ENCODE results near the gene RABGAP1L. TPM values are rescaled to one million over a fixed set of nuclear protein-coding genes. Genes with fewer than 3 reads are reported as not detected.

RABGAP1L gene
- total RNA-seq, 4 donors from 2014 or later = 170 to 282 (median 182) TPM

GRCh38 chr1:174786358-174786757 is 627.0 kb downstream of the RABGAP1L start:
- Histone ChIP-seq H3K9me3 (no peaks in the 10 kb centered on the region), H3K36me3 (no peaks in the 10 kb centered on the region), H3K4me3 (no peak overlapping the region), H3K27me3 (no peaks in the 10 kb centered on the region), H3K27ac (no peak overlapping the region), H3K4me1 (no peaks in the 10 kb centered on the region)
- TF ChIP-seq CTCF (IDR thresholded peaks at IDR 0.05) = no peak
- no peak for TF ChIP-seq POLR2A (IDR thresholded peaks at IDR 0.05)
- DNase-seq = no peak

- Histone ChIP-seq H3K4me3 (no peak overlapping the region), H3K4me1 (no peaks in the 10 kb centered on the region), H3K27me3 (no peaks in the 10 kb centered on the region), H3K36me3 (no peaks in the 10 kb centered on the region), H3K9me3 (no peaks in the 10 kb centered on the region), H3K27ac (no peak overlapping the region)
- DNase-seq = no peak
- TF ChIP-seq CTCF (IDR thresholded peaks at IDR 0.05) (no peak), POLR2A (IDR thresholded peaks at IDR 0.05) (no peak)
These were observed 627.4 kb downstream of the RABGAP1L start for GRCh38 chr1:174786760-174787159.

- DNase-seq = no peak
- Histone ChIP-seq H3K36me3 (no peaks in the 10 kb centered on the region), H3K4me1 (no peaks in the 10 kb centered on the region), H3K9me3 (no peaks in the 10 kb centered on the region), H3K27me3 (no peaks in the 10 kb centered on the region), H3K27ac (no peak overlapping the region), H3K4me3 (no peak overlapping the region)
- no peak for TF ChIP-seq CTCF (IDR thresholded peaks at IDR 0.05)
- no peak for TF ChIP-seq POLR2A (IDR thresholded peaks at IDR 0.05)
These were observed 629.7 kb downstream of the RABGAP1L start for GRCh38 chr1:174788981-174789380.

GRCh38 chr1:174789399-174789798 is 630.1 kb downstream of the RABGAP1L start:
- H3K36me3 ChIP-seq = no peaks in the 10 kb centered on the region
- no peaks in the 10 kb centered on the region for H3K4me1 ChIP-seq
- no peak overlapping the region for H3K4me3 ChIP-seq
- no peak for DNase-seq
- no peak for TF ChIP-seq CTCF (IDR thresholded peaks at IDR 0.05)
- TF ChIP-seq POLR2A (IDR thresholded peaks at IDR 0.05) = no peak
- H3K9me3 ChIP-seq = no peaks in the 10 kb centered on the region
- H3K27me3 ChIP-seq = no peaks in the 10 kb centered on the region
- no peak overlapping the region for H3K27ac ChIP-seq

GRCh38 chr1:174791863-174792262 is 632.5 kb downstream of the RABGAP1L start:
- Histone ChIP-seq H3K4me1 (no peaks in the 10 kb centered on the region), H3K4me3 (no peak overlapping the region), H3K9me3 (no peaks in the 10 kb centered on the region), H3K27me3 (no peaks in the 10 kb centered on the region), H3K36me3 (no peaks in the 10 kb centered on the region), H3K27ac (no peak overlapping the region)
- no peak for DNase-seq
- TF ChIP-seq CTCF (IDR thresholded peaks at IDR 0.05) = no peak
- no peak for TF ChIP-seq POLR2A (IDR thresholded peaks at IDR 0.05)

GRCh38 chr1:174794861-174795260 is 635.5 kb downstream of the RABGAP1L start:
- H3K36me3 ChIP-seq = no peaks in the 10 kb centered on the region
- TF ChIP-seq POLR2A (IDR thresholded peaks at IDR 0.05) = no peak
- TF ChIP-seq CTCF (IDR thresholded peaks at IDR 0.05) = no peak
- no peak overlapping the region for H3K27ac ChIP-seq
- no peaks in the 10 kb centered on the region for H3K9me3 ChIP-seq
- H3K4me1 ChIP-seq = no peaks in the 10 kb centered on the region
- H3K4me3 ChIP-seq = no peak overlapping the region
- no peak for DNase-seq
- no peaks in the 10 kb centered on the region for H3K27me3 ChIP-seq

Data from Peyer's patch (tissue), 4 donors.